Psoas muscle (tissue), 8 donors: ENCODE data around the gene CLK3. TPM values are rescaled to one million over a fixed set of nuclear protein-coding genes. Genes with fewer than 3 reads are reported as not detected.

Source experiments
- ATAC-seq, 4 donors: fragments of 200-7000 bp; cut with Tn5 transposase; one replicate each; pipeline ENCODE4 v1.9.1; 2020; ENCODE audit warnings: moderate library complexity in 3 of 4, mild to moderate bottlenecking in 2 of 4
- DNase-seq, 2 donors: peaks; one replicate each; pipeline ENCODE4 v3.0.0-alpha.2; 2020
- H3K27ac ChIP-seq: fragments of 200-600 bp; one replicate; pipeline ENCODE4 v1.8.0; 2022
- H3K27me3 ChIP-seq, 3 donors: fragments of 200-600 bp in 1 of 3; one replicate each; pipeline versions ENCODE4 v1.6.1 to v1.8.0; 2013 to 2022; ENCODE audit warnings: low read length in 2 of 3, mild to moderate bottlenecking in 2 of 3, moderate library complexity in 1 of 3; ENCODE audit not compliant: insufficient read depth in 3 of 3
- H3K36me3 ChIP-seq, 2 donors: fragments of 200-600 bp in 1 of 2; one replicate each; pipeline versions ENCODE4 v1.6.1 to v1.8.0; 2013 to 2022; ENCODE audit warnings: low read depth in 1 of 2, mild to moderate bottlenecking in 1 of 2, moderate library complexity in 1 of 2; ENCODE audit not compliant: insufficient read depth in 1 of 2
- H3K4me1 ChIP-seq: fragments of 200-600 bp; one replicate; pipeline ENCODE4 v1.8.0; 2022
- H3K4me3 ChIP-seq: fragments of 200-600 bp; one replicate; pipeline ENCODE4 v1.8.0; 2022; ENCODE audit warnings: mild to moderate bottlenecking
- H3K9me3 ChIP-seq: fragments of 200-600 bp; one replicate; pipeline ENCODE4 v1.8.0; 2022
- CTCF ChIP-seq: fragments of 200-600 bp; IDR thresholded peaks from one replicate; pipeline ENCODE4 v1.8.0; 2022; ENCODE audit warnings: antibody characterized with exemption
- WGBS, 3 donors: extraction: QIAGEN DNeasy Blood & Tissue Kit; methylation state at CpG; one replicate each; pipeline versions ENCODE4 v1.1.6 to v1.1.7; 2013; 5-methylcytosine and 5-hydroxymethylcytosine counted together
- intact Hi-C, 2 donors: fragments of 100-400 bp; cut with DNase I; formaldehyde crosslinking; loops; one replicate each; pipeline versions ENCODE4 v1.11.0 to v1.14.2; 2022
- polyA plus RNA-seq, 3 donors: library from polyadenylated mRNA; stranded (reverse); fragments of 200-250 nt; gene quantifications; one replicate each; pipeline ENCODE4 v1.2.3, GENCODE V29; 2013
- total RNA-seq, 4 donors: library from RNA; stranded (reverse); fragmentation: NEBNext Ultra II Directional in 2 of 4; extraction: Animal tissue kit (Norgen Biotek cat#: 25700) in 2 of 4; gene quantifications; one replicate each; pipeline versions ENCODE4 v1.2.1 to v1.2.4, GENCODE V29; 2021 to 2023
- donor health status: healthy with polysubstance abuse.
- donor health status: DM: no; HTN: no; CAD: no; lungs with moderate emphysema.
- donor health status: Bipolar disorder and iron deficiency.
- donor health status: healthy.
- donor health status: DM: yes; HTN: yes; CAD: no.
- donor health status: DM: no; HTN: no; CAD: no.
- donor health status: DM: no; HTN: no; CAD: no.
- donor health status: DM: yes; HTN: yes; CAD: no.

The CLK3 gene
- total and polyA plus RNA-seq, 7 donors: 36.6 to 61.8 (median 50.2) TPM

GRCh38 chr15:74613089-74613952, 2.3 kb upstream of the CLK3 start:
- DNase-seq (no peak), ATAC-seq (no peak)
- Histone ChIP-seq H3K9me3 (no peaks in the 10 kb centered on the region), H3K4me1 (peaks cover 17% of the 10 kb centered on the region), H3K27ac (peak overlapping the region; percentile 23), H3K4me3 (no peak overlapping the region), H3K27me3 (no peaks in the 10 kb centered on the region), H3K36me3 (peaks cover 0 to under 1% of the 10 kb centered on the region in 2 donors)
- TF ChIP-seq CTCF: no peak
- 58 to 61% (median 60%) methylated on average over 6 of the region's 6 CpGs for WGBS, 3 donors
- intact Hi-C loops: loop anchor here in 1 of 2 donors (5.0 kb wide), 1 partner anchor 71 kb away; the partner anchor contains the start of gene ARID3B

GRCh38 chr15:74613953-74614743, 1.5 kb upstream of the CLK3 start:
- Histone ChIP-seq H3K36me3 (peaks cover 1 to 9% of the 10 kb centered on the region in 2 donors), H3K4me1 (peaks cover 26% of the 10 kb centered on the region), H3K9me3 (no peaks in the 10 kb centered on the region), H3K27me3 (no peaks in the 10 kb centered on the region), H3K4me3 (peak overlapping the region; percentile 99), H3K27ac (peak overlapping the region; percentile 100)
- WGBS, 3 donors: 32 to 35% (median 32%) methylated on average over 36 to 38 of the region's 38 CpGs
- intact Hi-C loops: loop anchor here (2.0 to 5.0 kb wide), 2 partner anchors 71 to 72 kb away; partner anchors contain the start of gene ARID3B (in 1 of the 2)
- TF ChIP-seq CTCF: no peak
- no peak for DNase-seq
- no peak for ATAC-seq

GRCh38 chr15:74614744-74615507, 710 bp upstream of the CLK3 start:
- Histone ChIP-seq H3K36me3 (peaks cover 3 to 16% of the 10 kb centered on the region in 2 donors), H3K9me3 (no peaks in the 10 kb centered on the region), H3K4me3 (peak overlapping the region; percentile 99), H3K4me1 (peaks cover 30% of the 10 kb centered on the region), H3K27ac (peak overlapping the region; percentile 100), H3K27me3 (no peaks in the 10 kb centered on the region)
- peak; percentile 54 to 73 (median 66) for ATAC-seq
- TF ChIP-seq CTCF: no peak
- peak; percentile 88 to 92 for DNase-seq
- 0% methylated on average over 60 to 76 of the region's 76 CpGs for WGBS, 3 donors
- intact Hi-C loops: loop anchor here (1.0 to 5.0 kb wide), 3 partner anchors 69 to 73 kb away; partner anchors contain the start of gene ARID3B (in 1 of the 2)

- Histone ChIP-seq H3K36me3 (peaks cover 10 to 32% of the 10 kb centered on the region in 2 donors), H3K4me1 (peaks cover 39% of the 10 kb centered on the region), H3K27me3 (no peaks in the 10 kb centered on the region), H3K4me3 (peak overlapping the region; percentile 99), H3K27ac (peak overlapping the region; percentile 100), H3K9me3 (no peaks in the 10 kb centered on the region)
- DNase-seq (peak; percentile 79 to 87), ATAC-seq (peak; percentile 32 to 62 (median 60))
- intact Hi-C loops: no loop called here
- TF ChIP-seq CTCF: no peak
- 1% methylated on average over 17 to 18 of the region's 18 CpGs for WGBS, 3 donors
Measured at GRCh38 chr15:74616366-74616939, 817 bp downstream of the CLK3 start.
